GM12892 (cell line): Measurements from ENCODE around the gene HKDC1.

Source experiments
- POLR2A ChIP-seq: IDR thresholded peaks from 2 replicates; pipeline ENCODE4 v1.6.1; 2011; ENCODE audit warnings: low read depth, low read length, control low read depth
- POLR2AphosphoS5 ChIP-seq: IDR thresholded peaks from 2 replicates; pipeline ENCODE4 v1.6.1; 2011; ENCODE audit warnings: low read depth, low read length, control low read depth

DNA sequence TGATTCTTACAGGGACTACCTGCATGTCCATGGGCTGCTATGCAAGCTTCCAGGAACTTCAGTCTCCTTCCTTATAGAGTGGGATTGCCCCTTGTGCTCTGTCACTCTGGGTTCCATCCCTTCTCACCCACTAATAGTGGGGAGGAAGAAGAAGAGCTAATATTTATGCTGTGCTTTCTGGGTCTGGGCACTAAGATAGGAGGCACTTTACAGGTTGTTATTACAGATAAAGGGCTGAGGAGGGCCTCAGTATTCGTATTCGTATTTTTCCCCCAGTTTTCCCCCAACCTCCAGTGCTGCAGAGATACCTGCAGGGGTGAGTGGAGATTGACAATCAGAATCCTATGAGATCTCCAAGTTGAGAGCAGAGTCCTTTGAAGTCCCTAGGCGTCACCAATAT lies 72.3 kb downstream of the HKDC1 start:
- TF ChIP-seq POLR2AphosphoS5 (no peak), POLR2A (no peak)
